ELR (cell line): ENCODE measurements around the gene NAV1.
"Not testable (repeated sequence)": the region's sequence is repeated elsewhere in the genome, so short reads cannot be mapped to it uniquely, and the experiment has no call there.

Experiments
- DNase-seq: peaks from one replicate; pipeline ENCODE4 v3.0.0-alpha.2; 2015; ENCODE audit warnings: low read depth

The NAV1 gene

DNA sequence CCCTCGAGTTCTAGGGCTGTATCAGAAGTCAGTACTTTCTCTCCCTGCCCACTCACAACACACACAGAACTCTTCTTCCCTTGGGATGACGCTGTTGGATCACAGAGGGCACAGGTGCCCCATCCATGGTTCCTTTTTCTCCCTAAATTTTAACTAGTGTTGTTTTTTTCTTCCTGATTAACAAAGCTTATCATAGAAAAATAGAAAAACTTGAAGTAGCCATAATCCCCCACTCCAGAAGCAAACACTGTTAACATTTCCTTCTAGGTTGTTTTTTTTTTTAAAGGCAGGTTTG lies 27.5 kb downstream of the NAV1 start:
- DNase-seq = no peak

DNA sequence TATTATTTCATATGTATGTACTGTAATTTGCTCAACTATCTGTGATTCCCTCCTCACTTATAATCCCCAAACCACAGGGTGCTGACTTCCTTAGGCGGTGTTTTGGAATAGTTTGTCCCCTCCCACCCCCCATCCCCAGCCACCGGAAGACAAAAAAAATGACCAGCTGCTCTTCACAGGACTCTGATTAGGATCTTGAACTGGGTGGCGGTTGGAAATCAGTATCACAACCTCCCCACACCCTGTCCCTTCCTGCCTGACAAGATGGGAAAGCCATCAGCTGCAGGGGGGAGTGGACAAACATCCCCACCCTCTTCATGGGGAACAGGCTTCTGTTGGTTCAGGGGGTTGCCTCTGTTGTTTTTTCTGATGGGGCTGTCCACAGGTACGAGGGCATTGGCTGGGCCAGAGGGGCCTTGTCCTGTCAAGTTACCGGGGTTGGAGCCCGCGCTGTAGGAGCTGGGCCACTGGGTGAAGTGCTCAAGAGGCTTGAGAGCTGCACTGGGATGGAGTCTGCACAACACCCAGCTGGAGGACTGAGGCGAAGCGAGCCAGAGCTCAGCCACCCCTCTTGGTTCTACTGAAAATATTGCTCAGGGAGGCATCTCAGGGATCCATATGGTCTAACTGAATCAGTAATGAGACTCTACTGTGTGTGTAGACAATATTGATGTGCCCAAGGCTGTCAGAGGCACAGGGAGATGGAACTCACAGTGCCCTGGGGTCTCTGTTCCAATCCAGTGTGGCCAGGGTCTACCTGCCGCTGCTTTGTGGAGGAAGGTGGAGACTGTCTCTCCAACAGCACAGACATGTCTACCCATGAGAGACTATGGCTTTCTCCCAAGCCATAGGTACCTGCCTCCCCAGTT lies 28.2 kb downstream of the NAV1 start:
- DNase-seq = no peak

GRCh38 chr1:201568265-201568664 lies 29.3 kb downstream of the NAV1 start:
- no peak for DNase-seq

- DNase-seq = no peak
Observed at GRCh38 chr1:201568859-201569294, 29.9 kb downstream of the NAV1 start.

DNA sequence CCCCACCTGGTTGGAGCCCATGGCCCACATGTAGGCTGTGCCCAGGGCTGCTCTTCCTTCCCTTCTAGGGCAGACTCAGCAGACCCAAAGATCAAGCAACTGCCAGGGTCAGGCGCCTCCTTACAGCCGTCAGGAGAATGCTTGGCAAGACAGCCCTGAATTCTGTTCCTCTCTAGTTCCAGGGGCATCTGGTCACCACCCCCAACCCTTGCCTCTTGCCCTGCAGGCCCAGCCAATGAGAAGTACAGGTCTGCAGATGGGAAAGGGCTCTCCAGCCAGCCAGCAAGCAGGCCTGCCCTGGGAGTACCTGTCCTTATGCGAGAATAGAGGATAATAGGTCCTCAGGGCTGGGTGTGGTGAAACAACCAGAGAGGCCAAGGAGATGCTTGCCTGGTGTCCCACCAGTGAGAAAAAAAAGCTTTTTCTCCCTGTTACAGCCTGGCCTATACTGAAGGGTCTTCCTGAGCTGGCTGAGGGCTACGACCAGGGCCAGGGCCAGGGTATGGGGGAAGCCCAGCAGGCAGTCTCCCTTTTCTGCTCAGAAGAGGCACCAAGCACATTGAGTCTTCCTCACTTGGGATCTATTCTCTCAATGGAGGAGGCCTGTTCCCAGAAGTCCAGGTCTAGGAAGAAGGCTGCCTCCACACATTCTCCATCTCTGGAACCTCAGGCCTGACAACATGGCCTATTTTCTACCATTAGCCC lies 31.4 kb downstream of the NAV1 start:
- DNase-seq = no peak

GRCh38 chr1:201570886-201571624 lies 32.1 kb downstream of the NAV1 start:
- no peak for DNase-seq

- DNase-seq = no peak
Observed at GRCh38 chr1:201573030-201573429, 34.1 kb downstream of the NAV1 start.

DNA sequence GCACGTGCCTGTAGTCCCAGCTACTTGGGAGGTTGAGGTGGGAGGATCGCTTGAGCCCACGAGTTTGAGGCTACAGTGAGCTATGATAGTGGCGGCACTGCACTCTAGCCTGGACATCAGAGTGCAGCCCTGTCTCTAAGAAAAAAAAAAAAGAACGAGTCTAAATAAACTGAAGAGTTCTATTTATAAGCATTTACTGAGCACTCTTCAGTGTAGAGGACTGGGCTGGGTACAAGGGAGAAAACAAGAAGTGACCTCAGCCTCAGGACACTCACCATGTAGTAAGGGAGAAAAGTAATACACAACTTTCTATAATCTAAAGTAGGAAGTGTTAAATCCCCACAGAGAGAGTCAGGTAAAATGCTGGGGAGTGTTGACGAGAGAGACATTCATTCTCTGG lies 35.0 kb downstream of the NAV1 start:
- no peak for DNase-seq

GRCh38 chr1:201575912-201576311 lies 37.0 kb downstream of the NAV1 start:
- no peak for DNase-seq

- no peak for DNase-seq
Observed at GRCh38 chr1:201576914-201577313, 38.0 kb downstream of the NAV1 start.

GRCh38 chr1:201578008-201578888 lies 39.3 kb downstream of the NAV1 start:
- no peak for DNase-seq

DNA sequence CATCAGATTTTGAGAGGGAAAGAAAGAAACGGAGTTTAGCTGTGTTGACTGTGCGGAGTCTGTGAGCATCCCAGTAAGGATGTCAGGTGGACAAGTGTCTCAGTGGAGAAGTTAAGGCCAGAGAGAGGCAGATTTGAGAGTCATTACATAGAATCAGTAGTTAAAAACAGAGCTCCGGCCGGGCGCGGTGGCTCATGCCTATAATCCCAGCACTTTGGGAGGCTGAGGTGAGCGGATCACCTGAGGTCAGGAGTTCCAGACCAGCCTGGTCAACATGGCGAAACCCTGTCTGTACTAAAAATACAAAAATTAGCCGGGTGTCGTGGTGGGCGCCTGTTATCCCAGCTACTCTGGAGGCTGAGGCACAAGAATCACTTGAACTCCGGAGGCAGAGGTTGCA lies 42.4 kb downstream of the NAV1 start:
- DNase-seq = not testable (repeated sequence)

DNA sequence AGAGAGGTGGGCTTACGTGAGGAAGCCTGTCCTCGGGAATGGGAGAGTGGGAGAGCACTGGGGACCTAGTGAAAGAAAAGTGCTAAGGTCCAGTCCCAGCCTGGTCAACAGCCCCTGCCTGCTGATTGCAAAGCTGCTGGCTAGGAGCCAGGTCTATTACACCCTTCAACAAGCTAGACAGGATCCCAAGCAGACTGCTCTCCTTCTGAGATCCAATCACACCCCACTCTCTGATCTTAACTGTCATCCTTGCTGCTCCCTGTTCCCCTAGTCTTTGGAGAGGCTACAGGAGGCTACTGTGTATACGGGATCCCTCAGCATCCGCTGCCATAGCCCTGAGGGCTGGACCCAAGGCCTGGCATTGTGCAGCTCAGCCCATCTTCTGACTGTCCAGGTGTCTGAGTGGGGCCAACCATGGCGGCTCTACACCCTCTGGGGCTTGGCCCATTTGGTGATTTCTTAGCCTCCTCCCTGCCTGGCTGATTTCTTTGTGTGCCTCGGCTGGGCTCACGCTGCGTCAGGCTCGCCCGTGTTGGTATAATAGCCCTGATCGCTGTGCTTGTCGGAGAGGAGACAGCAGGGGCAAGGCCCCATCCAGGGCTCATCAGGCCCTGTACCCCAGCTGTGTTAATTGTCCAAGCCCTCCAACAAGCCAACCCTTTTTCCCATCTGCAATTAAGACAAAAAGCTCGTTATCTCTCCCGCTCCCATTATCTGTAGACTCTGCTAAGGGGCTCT lies 43.9 kb downstream of the NAV1 start:
- peak; percentile 26 for DNase-seq

DNA sequence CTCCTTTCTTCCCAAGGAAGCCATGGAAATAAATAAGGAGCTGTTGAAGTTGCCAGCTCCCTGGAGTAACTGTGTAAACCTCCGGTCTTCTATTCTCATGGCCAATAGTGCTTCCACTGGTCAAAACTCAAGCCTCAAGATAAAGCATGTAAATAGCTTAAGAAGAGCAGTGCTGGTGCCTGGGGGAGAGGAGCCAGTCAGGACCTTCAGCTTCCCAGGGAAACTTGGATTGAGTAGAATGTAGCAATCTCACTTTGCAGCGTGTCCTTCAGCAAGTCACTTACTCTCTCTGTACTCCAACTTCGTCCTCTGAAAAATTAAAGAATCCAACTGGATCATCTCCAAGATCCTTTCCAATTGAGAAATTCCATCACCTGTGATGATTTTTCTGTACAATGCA lies 44.7 kb downstream of the NAV1 start:
- no peak for DNase-seq

DNA sequence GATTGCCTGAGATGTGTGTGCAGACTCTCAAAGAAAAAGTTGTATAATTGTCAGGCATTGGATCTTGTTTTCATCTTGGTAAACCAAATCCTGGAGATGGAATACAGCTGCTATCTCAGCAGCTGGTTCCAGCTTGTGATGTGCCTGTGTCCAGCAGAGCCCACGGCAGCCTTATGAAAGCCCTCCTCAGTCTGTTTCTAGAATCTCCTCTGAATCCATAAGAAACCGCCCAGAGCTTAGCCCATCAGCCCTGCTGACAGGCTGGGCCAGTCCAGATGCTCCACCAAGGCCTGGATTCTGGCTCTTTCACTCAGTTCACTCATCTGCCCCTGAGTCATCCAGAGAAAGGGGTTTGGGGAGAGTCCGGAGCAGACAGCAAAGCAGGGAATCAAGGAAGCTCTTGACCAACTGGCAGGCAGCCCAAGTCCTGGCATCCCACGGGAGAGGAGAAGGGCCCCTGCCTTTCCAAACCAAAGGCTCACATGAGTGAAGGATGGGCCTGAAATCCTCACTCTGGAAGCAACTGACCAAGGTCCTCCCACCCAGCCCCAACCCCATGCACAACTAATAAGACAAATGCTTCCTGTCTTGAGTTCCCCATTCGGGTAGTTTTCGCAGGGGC lies 45.7 kb downstream of the NAV1 start:
- DNase-seq = peak; percentile 73

GRCh38 chr1:201585093-201585483 lies 46.2 kb downstream of the NAV1 start:
- DNase-seq = peak; percentile 56

DNA sequence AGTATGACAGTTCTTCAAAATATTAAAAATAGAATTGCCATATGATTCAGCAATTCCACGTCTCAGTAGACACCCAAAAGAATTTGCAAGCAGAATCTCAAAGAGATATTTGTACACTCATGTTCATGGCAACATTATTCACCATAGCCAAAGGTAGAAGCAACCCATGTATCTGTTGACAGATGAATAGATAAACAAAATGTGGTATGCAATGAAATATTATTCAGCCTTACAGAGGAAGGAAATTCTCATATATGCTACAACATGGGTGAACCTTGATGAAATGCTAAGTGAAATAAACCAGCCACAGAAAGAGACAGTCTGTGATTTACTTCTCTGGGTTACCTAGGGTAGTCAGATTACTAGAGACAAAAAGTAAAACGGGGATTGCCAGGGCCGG lies 47.0 kb downstream of the NAV1 start:
- peak; percentile 37 for DNase-seq

GRCh38 chr1:201586806-201587205 lies 47.9 kb downstream of the NAV1 start:
- DNase-seq = no peak

GRCh38 chr1:201587729-201588128 lies 48.8 kb downstream of the NAV1 start:
- DNase-seq = no peak
